GM10248 (cell line): Measurements from ENCODE around the gene SEC63.
"Not testable (repeated sequence)": the region's sequence is repeated elsewhere in the genome, so short reads cannot be mapped to it uniquely, and the experiment has no call there.

Experiments used
- CTCF ChIA-PET: fragments of 300-600 bp; sonication (Branson Sonifier 250); formaldehyde crosslinking; extraction: SDS; loops from one replicate; lab custom pipeline; 2021; ENCODE audit warnings: antibody characterized with exemption; lab: Yijun Ruan, JAX
- POLR2A ChIA-PET: fragments of 350-650 bp; sonication (Branson Sonifier 250); formaldehyde crosslinking; extraction: SDS; loops from one replicate; lab custom pipeline; 2020; ENCODE audit warnings: antibody characterized with exemption; lab: Yijun Ruan, JAX
- DNase-seq: peaks from one replicate; pipeline ENCODE4 v3.0.0; 2012; ENCODE audit errors: extremely low spot score
- CTCF ChIP-seq: IDR thresholded peaks from 2 replicates; pipeline ENCODE4 v1.5.1; 2012; ENCODE audit warnings: mild to moderate bottlenecking, low read depth; ENCODE audit errors: extremely low read depth, missing control alignments, control extremely low read depth

Gene SEC63

GRCh38 chr6:107962723-107963122, 4.7 kb upstream of the SEC63 start:
- ChIA-PET CTCF (no interaction called here), POLR2A (no interaction called here)
- TF ChIP-seq CTCF, result no peak

GRCh38 chr6:107959392-107959791, 1.4 kb upstream of the SEC63 start:
- no peak for TF ChIP-seq CTCF
- ChIA-PET POLR2A (no interaction called here), CTCF (no interaction called here)
- DNase-seq, result no peak

More at GRCh38 chr6:107962723-107963122, 4.7 kb upstream of the SEC63 start:
- no peak for DNase-seq

- POLR2A ChIA-PET, result interaction anchor here (0.5 to 1.4 kb wide), 3 partner anchors 10 to 89 kb away, joined by 3 to 6 read pairs (median 4); no protein-coding TSS in a partner anchor
- CTCF ChIA-PET, DNase-seq: not testable (repeated sequence)
These were observed 818 bp upstream of the SEC63 start for GRCh38 chr6:107958689-107959362.

GRCh38 chr6:107957308-107957908, 600 bp downstream of the SEC63 start:
- CTCF ChIA-PET, result interaction anchor here (1.3 kb wide), 2 partner anchors 13 to 49 kb away, joined by 3 to 6 read pairs; no protein-coding TSS in a partner anchor
- DNase-seq, result peak; percentile 50

GRCh38 chr6:107956586-107957307, 1.3 kb downstream of the SEC63 start:
- ChIA-PET POLR2A (no interaction called here), CTCF (interaction anchor here (1.3 kb wide), 2 partner anchors 13 to 48 kb away, joined by 3 to 6 read pairs; no protein-coding TSS in a partner anchor)
- no peak for TF ChIP-seq CTCF
- no peak for DNase-seq

More at GRCh38 chr6:107957308-107957908, 600 bp downstream of the SEC63 start:
- no peak for TF ChIP-seq CTCF
- POLR2A ChIA-PET, result interaction anchor here (1.4 kb wide), 1 partner anchor 8 kb away, joined by 6 read pairs; no protein-coding TSS in a partner anchor

GRCh38 chr6:107956181-107956580, 1.8 kb downstream of the SEC63 start:
- ChIA-PET CTCF (interaction anchor here (1.3 kb wide), 2 partner anchors 12 to 47 kb away, joined by 3 to 6 read pairs; no protein-coding TSS in a partner anchor), POLR2A (no interaction called here)
- no peak for DNase-seq
- no peak for TF ChIP-seq CTCF

- CTCF ChIA-PET, POLR2A ChIA-PET, DNase-seq: not testable (repeated sequence)
These were observed 4.1 kb downstream of the SEC63 start for GRCh38 chr6:107953858-107954414.
